Panc1 (cell line): Measurements from ENCODE around the gene EP400. TPM values are rescaled to one million over a fixed set of nuclear protein-coding genes. Genes with fewer than 3 reads are reported as not detected.

Source experiments
- ATAC-seq: fragments of 200-7000 bp; cut with Tn5 transposase; 2 replicates; pipeline ENCODE4 v1.9.1; 2020; ENCODE audit warnings: mild to moderate bottlenecking, moderate library complexity
- BruUV-seq: library from RNA; stranded (reverse); fragments of 400-500 nt; replicated peaks from 2 replicates; lab custom pipeline; 2021; lab: Mats Ljungman, UMichigan
- CTCF ChIA-PET: fragments of 300-600 bp; sonication (Branson Sonifier 250); formaldehyde crosslinking; loops from one replicate; lab custom pipeline; 2022; ENCODE audit warnings: antibody characterized with exemption; lab: Charles Lee
- POLR2A ChIA-PET: fragments of 300-600 bp; sonication (Branson Sonifier 250); formaldehyde crosslinking; loops from one replicate; lab custom pipeline; 2022; ENCODE audit warnings: antibody characterized with exemption; lab: Charles Lee
- DNase-seq: peaks from one replicate; pipeline ENCODE4 v3.0.0-alpha.2; 2010; ENCODE audit warnings: low read depth, low spot score
- H3K27ac ChIP-seq: 2 replicates; pipeline ENCODE4 v1.5.1; 2011; ENCODE audit warnings: mild to moderate bottlenecking, low read length, inconsistent platforms
- H3K27me3 ChIP-seq: fragments of 200-500 bp; sonication (Bioruptor generic); 2 replicates; pipeline ENCODE4 v1.6.0; 2014; ENCODE audit warnings: low read length, inconsistent platforms; ENCODE audit not compliant: control insufficient read depth, insufficient read depth
- H3K36me3 ChIP-seq: fragments of 200-500 bp; sonication (Bioruptor generic); 2 replicates; pipeline ENCODE4 v1.5.1; 2014; ENCODE audit warnings: inconsistent platforms, mild to moderate bottlenecking, low read length, moderate library complexity; ENCODE audit not compliant: control insufficient read depth, insufficient read depth
- H3K4me1 ChIP-seq: 2 replicates; pipeline ENCODE4 v1.5.1; 2011; ENCODE audit warnings: inconsistent platforms, mild to moderate bottlenecking, low read length, moderate library complexity; ENCODE audit not compliant: control insufficient read depth, insufficient read depth
- H3K4me3 ChIP-seq, 2 experiments: 2 replicates each; pipeline ENCODE4 v1.5.1; 2011 to 2012; ENCODE audit warnings: low read depth in 2 of 2, low read length in 2 of 2, mild to moderate bottlenecking in 2 of 2, inconsistent platforms in 1 of 2, moderate library complexity in 1 of 2
- H3K9me3 ChIP-seq: fragments of 200-500 bp; sonication (Bioruptor generic); 2 replicates; pipeline ENCODE4 v1.5.1; 2014; ENCODE audit warnings: low read depth, mild to moderate bottlenecking, inconsistent platforms, low read length, moderate library complexity; ENCODE audit not compliant: control insufficient read depth, insufficient read depth
- CTCF ChIP-seq: fragments of 450-650 bp; IDR thresholded peaks from 2 replicates; pipeline ENCODE4 v1.5.1; 2017; ENCODE audit warnings: mild to moderate bottlenecking
- POLR2AphosphoS5 ChIP-seq: IDR thresholded peaks from 2 replicates; pipeline ENCODE4 v1.6.1; 2012; ENCODE audit warnings: mild to moderate bottlenecking, low read depth, low read length, moderate library complexity
- REST ChIP-seq, 2 experiments: IDR thresholded peaks; 2 replicates each; pipeline ENCODE4 v1.6.1; 2011 to 2012; ENCODE audit warnings: low read depth in 2 of 2, control low read depth in 1 of 2, low read length in 1 of 2, mild to moderate bottlenecking in 1 of 2, moderate library complexity in 1 of 2; ENCODE audit not compliant: insufficient read depth in 1 of 2
- SIN3A ChIP-seq: IDR thresholded peaks from 2 replicates; pipeline ENCODE4 v1.6.1; 2012; ENCODE audit warnings: low read depth, mild to moderate bottlenecking, low read length, moderate library complexity, borderline replicate concordance; ENCODE audit not compliant: insufficient read depth
- TCF7L2 ChIP-seq: IDR thresholded peaks from 2 replicates; pipeline ENCODE4 v1.6.1; 2011; ENCODE audit warnings: mild to moderate bottlenecking, low read depth, low read length, inconsistent platforms
- in situ Hi-C: cut with HindIII; loops from 2 replicates; pipeline ENCODE4 v1.10.0; 2016; ENCODE audit warnings: low sequenced_read_pairs, low pct_unique_long_range_greater_than_20kb
- intact Hi-C: fragments of 100-400 bp; cut with micrococcal nuclease; formaldehyde crosslinking; loops from one replicate; pipeline ENCODE4 v1.10.0; 2022; ENCODE audit not compliant: unreplicated experiment
- total RNA-seq: library from RNA; stranded (reverse); gene quantifications from one replicate; pipeline ENCODE4 v1.2.1, GENCODE V29; 2021; ENCODE audit not compliant: unreplicated experiment

The EP400 gene
- total RNA-seq, 1 experiment from 2014 or later: 59.4 TPM

- peaks cover 12% of the 10 kb centered on the region; the same call in 1 of the 2 replicates for H3K36me3 ChIP-seq
- H3K4me1 ChIP-seq: no peaks in the 10 kb centered on the region
- ATAC-seq (no peak), DNase-seq (no peak)
- H3K27me3 ChIP-seq: no peaks in the 10 kb centered on the region
- ChIA-PET CTCF (no interaction called here), POLR2A (interaction anchor here (0.6 kb wide), 1 partner anchor 26 kb away, joined by 3 read pairs; no protein-coding TSS in a partner anchor)
- TF ChIP-seq SIN3A: no peak
- no peak for TF ChIP-seq REST (IDR thresholded peaks at IDR 0.05; ENCODE audit: insufficient read depth in 1 of 2, low read depth in 2 of 2, low read length in 1 of 2)
- no peak for TF ChIP-seq TCF7L2
- TF ChIP-seq POLR2AphosphoS5: no peak
- TF ChIP-seq CTCF: no peak
- in situ Hi-C loops (no loop called here), intact Hi-C loops (no loop called here)
- no peak overlapping the region for H3K27ac ChIP-seq
- no TSS peak for BruUV-seq
- H3K9me3 ChIP-seq: no peaks in the 10 kb centered on the region
- no peak overlapping the region for H3K4me3 ChIP-seq
Measured at GRCh38 chr12:132007041-132007440, 57.3 kb downstream of the EP400 start.

- BruUV-seq: no TSS peak
- H3K27ac ChIP-seq: no peak overlapping the region
- in situ Hi-C loops (no loop called here), intact Hi-C loops (no loop called here)
- no peak for DNase-seq
- CTCF ChIA-PET: no interaction called here
- H3K36me3 ChIP-seq: peaks cover 13% of the 10 kb centered on the region
- ATAC-seq: no peak
- H3K4me3 ChIP-seq: no peak overlapping the region
- no peaks in the 10 kb centered on the region for H3K9me3 ChIP-seq
- POLR2A ChIA-PET: no interaction called here
- H3K4me1 ChIP-seq: no peaks in the 10 kb centered on the region
- TF ChIP-seq POLR2AphosphoS5 (no peak), SIN3A (no peak), CTCF (no peak), TCF7L2 (no peak), REST (IDR thresholded peaks at IDR 0.05; ENCODE audit: insufficient read depth in 1 of 2, low read depth in 2 of 2, low read length in 1 of 2) (no peak)
- no peaks in the 10 kb centered on the region for H3K27me3 ChIP-seq
Measured at GRCh38 chr12:132009336-132009859, 59.7 kb downstream of the EP400 start.
